Esophagus squamous epithelium (tissue), 5 donors: Measurements from ENCODE around the gene CEP170. TPM values are rescaled to one million over a fixed set of nuclear protein-coding genes. Genes with fewer than 3 reads are reported as not detected.
A peak's percentile ranks its signal among the peaks of the same experiment; 100 is the strongest.

Experiments used
- DNase-seq: peaks from one replicate; lab custom pipeline; 2025; lab: John Stamatoyannopoulos, UW
- H3K27ac ChIP-seq, 4 donors: fragments of 200-600 bp; sonication (generic); one replicate each; pipeline ENCODE4 v1.5.1; 2016 to 2019; ENCODE audit warnings: mild to moderate bottlenecking in 1 of 4
- H3K27me3 ChIP-seq, 4 donors: fragments of 200-600 bp; sonication (generic); 1 replicate in 3 of 4; 2 replicates in 1 of 4; pipeline versions ENCODE4 v1.5.1 to v1.6.0; 2017 to 2021; ENCODE audit warnings: antibody characterized with exemption in 1 of 4
- H3K36me3 ChIP-seq, 3 donors: fragments of 200-600 bp; sonication (generic); one replicate each; pipeline ENCODE4 v1.5.1; 2016 to 2019
- H3K4me1 ChIP-seq, 3 donors: fragments of 200-600 bp; sonication (generic); one replicate each; pipeline ENCODE4 v1.5.1; 2017 to 2019
- H3K4me3 ChIP-seq, 4 donors: fragments of 200-600 bp; sonication (generic); 1 replicate in 3 of 4; 2 replicates in 1 of 4; pipeline ENCODE4 v1.5.1; 2016 to 2019; ENCODE audit warnings: mild to moderate bottlenecking in 2 of 4, moderate library complexity in 1 of 4
- H3K9me3 ChIP-seq, 3 donors: fragments of 200-600 bp; sonication (generic); one replicate each; pipeline ENCODE4 v1.5.1; 2016 to 2019
- CTCF ChIP-seq, 6 experiments: fragments of 450-650 bp in 4 of 6; fragments of 200-600 bp in 2 of 6; sonication (generic) in 2 of 6; IDR thresholded peaks; one replicate each; pipeline ENCODE4 v1.5.1; 2016 to 2019; ENCODE audit warnings: antibody characterized with exemption in 6 of 6, mild to moderate bottlenecking in 4 of 6, moderate library complexity in 4 of 6
- POLR2A ChIP-seq, 4 donors: fragments of 450-650 bp; IDR thresholded peaks; one replicate each; pipeline ENCODE4 v1.6.1; 2017; ENCODE audit warnings: antibody characterized with exemption in 4 of 4, mild to moderate bottlenecking in 4 of 4, moderate library complexity in 3 of 4
- WGBS, 2 donors: methylation state at CpG; one replicate each; pipeline ENCODE4 v1.1.5; 2018; 5-methylcytosine and 5-hydroxymethylcytosine counted together
- intact Hi-C: fragments of 100-400 bp; cut with DNase I; formaldehyde crosslinking; loops from one replicate; pipeline ENCODE4 v1.15.0; 2022
- total RNA-seq, 4 donors: library from RNA; depleted of rRNA; stranded (reverse); fragments of >200 nt; gene quantifications; one replicate each; pipeline ENCODE4 v1.1.0, GENCODE V29; 2016
- donor health status: DM: yes; HTN: yes; CAD: no.

CEP170 gene
- total RNA-seq, 4 donors from 2014 or later, result 10.4 to 19.5 (median 11.4) TPM

- H3K9me3 ChIP-seq, result no peaks in the 10 kb centered on the region
- no peaks in the 10 kb centered on the region for H3K36me3 ChIP-seq
- intact Hi-C loops, result no loop called here
- no peaks in the 10 kb centered on the region for H3K27me3 ChIP-seq
- TF ChIP-seq CTCF (IDR thresholded peaks at IDR 0.05) (no peak), POLR2A (IDR thresholded peaks at IDR 0.05) (no peak)
- no peak for DNase-seq
- H3K4me1 ChIP-seq, result peaks cover 6 to 58% (median 8%) of the 10 kb centered on the region in 3 donors
- H3K27ac ChIP-seq, result peak overlapping the region; percentile 95 to 98 (median 96)
- 4 to 9% methylated on average over 8 of the region's 8 CpGs for WGBS, 2 donors
- H3K4me3 ChIP-seq, result peak overlapping the region; percentile 79 to 90 (median 87)
Measured at GRCh38 chr1:243253211-243253925, 1.7 kb downstream of the CEP170 start.

DNA sequence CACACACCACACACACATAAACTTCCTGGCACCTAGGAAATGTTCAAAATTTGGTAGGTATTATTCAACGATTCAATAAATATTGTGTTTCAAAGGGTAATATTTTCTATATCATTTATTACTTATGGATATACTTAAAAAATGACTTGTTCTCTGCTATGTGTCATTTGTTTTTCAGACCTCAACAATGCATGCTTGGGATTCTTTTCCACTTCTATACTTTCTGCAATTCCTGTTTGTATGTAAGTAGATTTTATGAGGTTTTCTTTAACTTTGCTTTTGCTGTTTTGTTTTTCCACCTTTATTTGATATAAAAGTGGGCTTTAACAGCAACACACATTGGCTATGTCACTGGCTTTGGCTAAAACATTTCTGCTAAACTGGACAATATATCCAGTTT is 3.5 kb downstream of the CEP170 start:
- Histone ChIP-seq H3K36me3 (no peaks in the 10 kb centered on the region), H3K4me1 (peaks cover 0 to 47% (median 6%) of the 10 kb centered on the region in 3 donors), H3K4me3 (no peak overlapping the region), H3K9me3 (no peaks in the 10 kb centered on the region), H3K27ac (no peak overlapping the region), H3K27me3 (no peaks in the 10 kb centered on the region)
- WGBS, 2 donors, result 82 to 84% methylated on average over 1 of the region's 1 CpG
- intact Hi-C loops, result no loop called here
- no peak for DNase-seq
- TF ChIP-seq POLR2A (IDR thresholded peaks at IDR 0.05) (no peak), CTCF (IDR thresholded peaks at IDR 0.05) (no peak)

- Histone ChIP-seq H3K27me3 (no peaks in the 10 kb centered on the region), H3K36me3 (no peaks in the 10 kb centered on the region), H3K9me3 (no peaks in the 10 kb centered on the region), H3K4me1 (peaks cover 0 to 45% (median 5%) of the 10 kb centered on the region in 3 donors), H3K4me3 (no peak overlapping the region), H3K27ac (no peak overlapping the region)
- WGBS, 2 donors, result 63 to 66% methylated on average over 3 of the region's 3 CpGs
- no peak for DNase-seq
- intact Hi-C loops, result no loop called here
- TF ChIP-seq POLR2A (IDR thresholded peaks at IDR 0.05) (no peak), CTCF (IDR thresholded peaks at IDR 0.05) (no peak)
Measured at GRCh38 chr1:243250102-243250501, 5.0 kb downstream of the CEP170 start.

GRCh38 chr1:243249214-243249613 is 5.9 kb downstream of the CEP170 start:
- no peak overlapping the region for H3K4me3 ChIP-seq
- WGBS, 2 donors, result 87 to 97% methylated on average over 3 of the region's 3 CpGs
- H3K4me1 ChIP-seq, result peaks cover 0 to 48% (median 5%) of the 10 kb centered on the region in 3 donors
- no peak overlapping the region for H3K27ac ChIP-seq
- no peaks in the 10 kb centered on the region for H3K9me3 ChIP-seq
- TF ChIP-seq POLR2A (IDR thresholded peaks at IDR 0.05), result no peak
- no peak for TF ChIP-seq CTCF (IDR thresholded peaks at IDR 0.05)
- DNase-seq, result no peak
- no peaks in the 10 kb centered on the region for H3K27me3 ChIP-seq
- intact Hi-C loops, result no loop called here
- no peaks in the 10 kb centered on the region for H3K36me3 ChIP-seq

DNA sequence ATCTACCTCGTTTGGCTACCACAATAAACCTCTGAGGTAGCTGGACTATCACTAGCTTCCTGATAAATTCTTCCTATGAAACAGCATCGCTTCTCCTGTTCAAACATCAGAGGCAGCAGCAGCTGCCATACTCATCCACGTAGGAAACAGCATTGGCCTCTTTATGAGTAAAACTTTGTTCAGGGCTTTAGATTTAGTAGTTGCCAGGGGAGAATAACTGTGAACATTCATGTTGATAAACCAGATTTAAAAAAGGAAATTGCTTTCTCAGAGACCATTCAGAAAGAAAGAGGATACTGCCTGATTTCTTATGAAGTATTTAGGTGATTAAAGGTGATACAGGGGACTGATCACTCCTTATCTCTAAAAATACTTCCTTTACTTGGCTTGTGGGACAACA is 7.2 kb downstream of the CEP170 start:
- no peak overlapping the region for H3K27ac ChIP-seq
- H3K4me3 ChIP-seq, result no peak overlapping the region
- no peaks in the 10 kb centered on the region for H3K9me3 ChIP-seq
- no peaks in the 10 kb centered on the region for H3K36me3 ChIP-seq
- intact Hi-C loops, result no loop called here
- H3K4me1 ChIP-seq, result peaks cover 0 to 35% (median 5%) of the 10 kb centered on the region in 3 donors
- WGBS, 2 donors, result 85 to 88% methylated on average over 3 of the region's 3 CpGs
- TF ChIP-seq CTCF (IDR thresholded peaks at IDR 0.05) (no peak), POLR2A (IDR thresholded peaks at IDR 0.05) (no peak)
- no peak for DNase-seq
- no peaks in the 10 kb centered on the region for H3K27me3 ChIP-seq
